Transverse colon (tissue), 4 donors: Measurements from ENCODE around the gene NPR1. TPM values are rescaled to one million over a fixed set of nuclear protein-coding genes. Genes with fewer than 3 reads are reported as not detected.

ENCODE experiments used
- DNase-seq: peaks from one replicate; pipeline ENCODE4 v3.0.0-alpha.2; 2019
- H3K27ac ChIP-seq, 4 donors: fragments of 200-600 bp; sonication (generic); 2 replicates each; pipeline ENCODE4 v1.5.1; 2016 to 2018; ENCODE audit warnings: inconsistent platforms in 4 of 4
- H3K27me3 ChIP-seq: fragments of 200-600 bp; sonication (generic); 2 replicates; pipeline ENCODE4 v1.5.1; 2017; ENCODE audit warnings: inconsistent platforms
- H3K36me3 ChIP-seq, 4 donors: fragments of 200-600 bp; sonication (generic); 2 replicates each; pipeline ENCODE4 v1.5.1; 2017 to 2019; ENCODE audit warnings: inconsistent platforms in 4 of 4
- H3K4me1 ChIP-seq, 4 donors: fragments of 200-600 bp; sonication (generic); 2 replicates each; pipeline ENCODE4 v1.5.1; 2017 to 2020; ENCODE audit warnings: inconsistent platforms in 4 of 4
- H3K4me3 ChIP-seq, 4 donors: fragments of 200-600 bp; sonication (generic); 1 replicate in 1 of 4; 2 replicates in 3 of 4; pipeline versions ENCODE4 v1.5.1 to v1.6.1; 2017 to 2019; ENCODE audit warnings: inconsistent platforms in 4 of 4
- H3K9me3 ChIP-seq, 2 donors: fragments of 200-600 bp; sonication (generic); 2 replicates each; pipeline ENCODE4 v1.5.1; 2017 to 2019; ENCODE audit warnings: inconsistent platforms in 2 of 2
- EP300 ChIP-seq: sonication (generic); formaldehyde crosslinking; IDR thresholded peaks from one replicate; pipeline ENCODE4 v1.6.1; 2017; ENCODE audit warnings: antibody characterized with exemption, low read depth
- POLR2A ChIP-seq: fragments of 450-650 bp; IDR thresholded peaks from one replicate; pipeline ENCODE4 v1.6.1; 2016; ENCODE audit warnings: antibody characterized with exemption, mild to moderate bottlenecking, moderate library complexity
- POLR2AphosphoS5 ChIP-seq, 3 donors: sonication (generic); formaldehyde crosslinking; IDR thresholded peaks; one replicate each; pipeline ENCODE4 v1.6.1; 2016; ENCODE audit warnings: antibody characterized with exemption in 3 of 3
- WGBS, 2 donors: methylation state at CpG; one replicate each; pipeline ENCODE4 v1.1.5; 2018; ENCODE audit warnings: low coverage in 1 of 2; 5-methylcytosine and 5-hydroxymethylcytosine counted together
- in situ Hi-C, 4 donors: fragments of 200-750 bp; cut with MboI; loops; one replicate each; pipeline versions ENCODE4 v1.15.0 to v1.15.1; 2017; ENCODE audit warnings: low sequenced_read_pairs in 3 of 4, low pct_ligation_motif_present in 1 of 4, low pct_unique_long_range_greater_than_20kb in 1 of 4
- intact Hi-C: fragments of 100-400 bp; cut with DNase I; formaldehyde crosslinking; loops from one replicate; pipeline ENCODE4 v1.15.1; 2023; ENCODE audit warnings: low total_unique reads
- total RNA-seq, 4 donors: library from RNA; depleted of rRNA; stranded (reverse); fragments of >200 nt; gene quantifications; one replicate each; pipeline ENCODE4 v1.1.0, GENCODE V29; 2016
- TF ChIP-seq, protein P1 (sequence below), 5 experiments: fragments of 200-600 bp in 3 of 5; fragments of 450-650 bp in 2 of 5; sonication (generic) in 3 of 5; IDR thresholded peaks; 1 replicate in 2 of 5; 2 replicates in 3 of 5; pipeline ENCODE4 v1.5.1; 2016 to 2017; ENCODE audit warnings: antibody characterized with exemption in 5 of 5, inconsistent platforms in 3 of 5, mild to moderate bottlenecking in 2 of 5, moderate library complexity in 1 of 5

Gene NPR1
- total RNA-seq, 4 donors from 2014 or later, result 9.8 to 25.1 (median 13.4) TPM

DNA sequence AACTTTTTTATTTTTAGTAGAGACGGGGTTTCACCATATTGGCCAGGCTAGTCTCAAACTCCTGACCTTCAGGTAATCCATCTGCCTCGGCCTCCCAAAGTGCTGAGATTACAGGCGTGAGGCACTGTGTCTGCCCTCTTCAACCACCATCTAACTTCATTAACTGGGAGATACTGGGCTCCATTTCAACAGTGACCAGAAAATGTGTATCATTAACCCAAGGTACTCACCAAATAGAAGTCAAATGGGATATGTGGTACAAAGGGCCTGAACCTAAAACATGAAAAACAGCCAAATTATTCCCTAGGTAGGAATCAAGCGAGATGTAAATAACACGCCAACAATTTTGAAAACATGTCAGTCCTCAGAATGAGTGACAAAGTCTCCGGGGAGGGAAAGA, 8.9 kb upstream of the NPR1 start:
- Histone ChIP-seq H3K27ac (peak overlapping the region in 3 of 4 donors; percentile 86 to 91 (median 88)), H3K36me3 (peaks cover 0 to 42% (median 21%) of the 10 kb centered on the region in 4 donors), H3K9me3 (no peaks in the 10 kb centered on the region), H3K4me3 (peak overlapping the region in 2 of 4 donors; percentile 76 to 80), H3K27me3 (no peaks in the 10 kb centered on the region), H3K4me1 (peaks cover 9 to 33% (median 17%) of the 10 kb centered on the region in 4 donors)
- intact Hi-C loops (loop anchor here (10.0 kb wide), 1 partner anchor 315 kb away; the partner anchor contains the start of gene RAB13), in situ Hi-C loops (loop anchor here in 3 of 4 donors (10.0 to 25.0 kb wide), 6 partner anchors 75 to 318 kb away; partner anchors contain the start of genes RAB13 (in 2 of the 3), CREB3L4 (in 1 of the 3), CRTC2 (in 1 of the 3) and JTB (in 1 of the 3))
- TF ChIP-seq, protein P1, sequence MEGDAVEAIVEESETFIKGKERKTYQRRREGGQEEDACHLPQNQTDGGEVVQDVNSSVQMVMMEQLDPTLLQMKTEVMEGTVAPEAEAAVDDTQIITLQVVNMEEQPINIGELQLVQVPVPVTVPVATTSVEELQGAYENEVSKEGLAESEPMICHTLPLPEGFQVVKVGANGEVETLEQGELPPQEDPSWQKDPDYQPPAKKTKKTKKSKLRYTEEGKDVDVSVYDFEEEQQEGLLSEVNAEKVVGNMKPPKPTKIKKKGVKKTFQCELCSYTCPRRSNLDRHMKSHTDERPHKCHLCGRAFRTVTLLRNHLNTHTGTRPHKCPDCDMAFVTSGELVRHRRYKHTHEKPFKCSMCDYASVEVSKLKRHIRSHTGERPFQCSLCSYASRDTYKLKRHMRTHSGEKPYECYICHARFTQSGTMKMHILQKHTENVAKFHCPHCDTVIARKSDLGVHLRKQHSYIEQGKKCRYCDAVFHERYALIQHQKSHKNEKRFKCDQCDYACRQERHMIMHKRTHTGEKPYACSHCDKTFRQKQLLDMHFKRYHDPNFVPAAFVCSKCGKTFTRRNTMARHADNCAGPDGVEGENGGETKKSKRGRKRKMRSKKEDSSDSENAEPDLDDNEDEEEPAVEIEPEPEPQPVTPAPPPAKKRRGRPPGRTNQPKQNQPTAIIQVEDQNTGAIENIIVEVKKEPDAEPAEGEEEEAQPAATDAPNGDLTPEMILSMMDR (IDR thresholded peaks at IDR 0.05), result no peak
- TF ChIP-seq POLR2AphosphoS5 (IDR thresholded peaks at IDR 0.05), result no peak
- no peak for TF ChIP-seq EP300
- no peak for TF ChIP-seq POLR2A
- 80 to 81% methylated on average over 6 of the region's 6 CpGs for WGBS, 2 donors
- no peak for DNase-seq

DNA sequence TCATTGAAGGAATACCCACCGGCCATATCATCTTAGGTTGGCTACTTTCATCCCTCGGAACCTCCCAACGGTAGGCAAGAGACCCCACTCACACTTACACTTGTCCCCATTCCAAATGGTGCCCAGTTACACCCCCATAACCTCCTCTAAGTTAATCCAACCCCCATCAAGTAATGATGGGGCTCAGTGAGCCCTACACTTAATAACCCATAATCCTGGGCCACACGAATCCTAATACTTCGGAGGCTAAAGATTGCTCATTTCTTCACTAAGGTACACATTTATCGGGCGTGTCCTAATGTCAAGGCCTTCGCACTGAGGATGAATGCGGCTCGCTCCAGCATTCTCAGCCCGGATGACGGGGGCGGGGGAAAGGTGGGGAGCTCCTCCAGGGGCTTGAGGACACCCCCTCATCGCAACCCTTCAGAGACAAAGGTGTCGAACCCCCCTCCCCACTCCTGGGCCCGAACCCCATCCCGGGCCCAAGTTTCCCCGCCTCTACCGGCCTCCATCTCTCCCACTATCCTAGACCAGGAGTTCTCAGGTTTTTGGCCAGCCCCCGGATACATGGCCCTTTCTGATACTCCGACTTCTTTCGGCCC, 8.1 kb upstream of the NPR1 start:
- in situ Hi-C loops (loop anchor here in 3 of 4 donors (10.0 to 25.0 kb wide), 5 partner anchors 74 to 317 kb away; partner anchors contain the start of genes RAB13 (in 2 of the 3), CREB3L4 (in 1 of the 3), CRTC2 (in 1 of the 3) and JTB (in 1 of the 3)), intact Hi-C loops (loop anchor here (10.0 kb wide), 1 partner anchor 314 kb away; the partner anchor contains the start of gene RAB13)
- Histone ChIP-seq H3K36me3 (peaks cover 0 to 34% (median 16%) of the 10 kb centered on the region in 4 donors), H3K27ac (peak overlapping the region; percentile 86 to 91 (median 87)), H3K9me3 (no peaks in the 10 kb centered on the region), H3K27me3 (no peaks in the 10 kb centered on the region), H3K4me1 (peaks cover 9 to 33% (median 17%) of the 10 kb centered on the region in 4 donors), H3K4me3 (peak overlapping the region; percentile 43 to 80 (median 71))
- DNase-seq, result no peak
- 0 to 3% methylated on average over 4 to 20 of the region's 22 CpGs for WGBS, 2 donors
- TF ChIP-seq POLR2A (no peak), EP300 (no peak), POLR2AphosphoS5 (IDR thresholded peaks at IDR 0.05) (no peak)
- TF ChIP-seq, protein P1 (IDR thresholded peaks at IDR 0.05), result no peak

DNA sequence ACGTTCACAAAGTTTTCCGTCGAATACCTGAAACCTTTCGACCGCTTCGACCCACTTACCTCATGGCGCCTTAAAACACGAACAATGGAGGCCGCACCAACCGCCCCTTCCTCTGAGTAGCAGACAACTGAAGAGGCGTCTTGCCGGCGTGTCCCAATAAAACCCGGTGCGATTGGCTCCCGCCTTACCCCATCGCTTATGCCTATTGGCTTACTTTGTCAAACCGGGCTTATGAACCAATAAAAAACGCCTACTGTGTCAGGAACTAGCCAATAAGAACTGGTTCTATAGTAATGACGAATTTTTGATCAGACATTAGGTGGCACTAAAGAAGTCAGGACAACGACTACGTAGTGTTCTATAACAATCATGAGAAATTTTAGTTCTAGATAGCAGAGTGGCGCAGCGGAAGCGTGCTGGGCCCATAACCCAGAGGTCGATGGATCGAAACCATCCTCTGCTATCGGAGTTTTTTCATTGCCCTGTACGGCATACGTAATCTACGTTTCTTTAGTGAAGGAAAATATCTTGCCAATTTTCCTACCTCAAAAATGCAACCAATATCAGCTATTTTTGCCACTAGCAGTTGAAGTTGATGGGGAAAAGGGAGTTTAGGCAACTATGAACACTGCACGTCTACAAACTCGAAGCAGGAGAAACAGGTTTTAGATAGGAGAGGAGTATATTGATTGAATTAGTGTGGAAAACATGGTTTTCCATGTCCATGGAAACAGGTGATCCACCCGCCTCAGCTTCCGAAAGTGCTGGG, 7.4 kb upstream of the NPR1 start, which contains the start of gene ILF2:
Gene ILF2 (minus strand): TSS at position 135 of the 769 bp plus-strand sequence. CDS start 71 bp downstream, at position 64.
- H3K9me3 ChIP-seq, result no peaks in the 10 kb centered on the region
- H3K4me3 ChIP-seq, result peak within 1 kb of the TSS; percentile 43 to 80 (median 71)
- H3K27me3 ChIP-seq, result no peaks in the 10 kb centered on the region
- TF ChIP-seq POLR2A (peak; percentile 92), POLR2AphosphoS5 (IDR thresholded peaks at IDR 0.05) (peak; percentile 93 to 96 (median 95)), EP300 (no peak)
- TF ChIP-seq, protein P1 (IDR thresholded peaks at IDR 0.05), result peak in 1 of 5 experiments; percentile 23
- 1% methylated on average over 18 to 35 of the region's 35 CpGs for WGBS, 2 donors
- peaks cover 0 to 29% (median 13%) of the 10 kb centered on the region in 4 donors for H3K36me3 ChIP-seq
- intact Hi-C loops (loop anchor here (10.0 kb wide), 1 partner anchor 314 kb away; the partner anchor contains the start of gene RAB13), in situ Hi-C loops (loop anchor here in 3 of 4 donors (10.0 to 25.0 kb wide), 5 partner anchors 74 to 316 kb away; partner anchors contain the start of genes RAB13 (in 2 of the 3), CREB3L4 (in 1 of the 3), CRTC2 (in 1 of the 3) and JTB (in 1 of the 3))
- H3K27ac ChIP-seq, result peak within 1 kb of the TSS; percentile 89 to 95 (median 92)
- DNase-seq, result peak; percentile 98
- H3K4me1 ChIP-seq, result peaks cover 9 to 33% (median 17%) of the 10 kb centered on the region in 4 donors
